G401 (cell line): ENCODE measurements around the gene CRIP3. TPM values are rescaled to one million over a fixed set of nuclear protein-coding genes. Genes with fewer than 3 reads are reported as not detected.

Experiments used
- DNase-seq: peaks from one replicate; pipeline ENCODE4 v3.0.0-alpha.2; 2015; ENCODE audit warnings: low spot score
- in situ Hi-C: cut with HindIII; loops from 2 replicates; pipeline ENCODE4 v1.10.0; 2016; ENCODE audit warnings: low sequenced_read_pairs, mixed read lengths
- total RNA-seq: library from RNA; depleted of rRNA; stranded (reverse); fragments of >200 nt; shearing (Covaris generic); gene quantifications from 2 replicates; pipeline ENCODE4 v1.2.3, GENCODE V29; 2014

CRIP3 gene
- total RNA-seq, 1 experiment from 2014 or later: not detected

DNA sequence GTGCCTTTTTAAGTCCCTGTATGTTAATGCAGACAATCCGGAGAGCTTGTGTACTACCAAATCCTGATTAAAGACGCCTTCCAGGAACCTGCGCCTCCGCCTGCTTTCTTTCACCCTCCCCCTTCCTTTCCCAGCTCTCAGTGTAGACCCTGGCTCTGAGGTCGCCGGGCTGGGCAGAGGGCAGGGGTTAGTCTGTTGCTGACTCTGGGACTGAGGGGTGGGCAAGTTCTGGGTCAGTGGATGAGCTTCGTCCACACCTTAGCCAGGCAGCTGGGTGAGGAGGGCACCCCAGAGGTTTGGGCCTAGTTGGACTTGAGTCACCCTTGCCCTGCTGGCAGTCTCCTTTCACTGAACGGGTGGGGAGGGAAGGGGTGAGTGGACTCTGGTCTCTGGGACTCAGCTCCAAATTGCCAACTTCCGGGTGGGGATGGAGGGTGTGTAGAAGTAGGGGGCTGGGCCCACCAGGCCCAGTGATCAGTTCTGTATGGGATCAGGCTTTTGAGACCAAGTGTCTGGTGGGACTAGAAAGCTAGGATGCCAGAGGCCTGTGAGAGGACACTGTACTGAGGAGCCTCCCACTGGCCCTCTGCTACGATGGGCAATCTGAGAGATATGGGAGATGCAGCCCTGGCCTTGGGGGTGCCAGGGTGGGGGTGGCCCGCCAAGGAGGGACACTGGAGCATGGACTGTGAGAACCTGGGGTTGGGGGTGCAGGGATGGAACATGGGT, 31.9 kb downstream of the CRIP3 start:
- DNase-seq: no peak
- in situ Hi-C loops: no loop called here

DNA sequence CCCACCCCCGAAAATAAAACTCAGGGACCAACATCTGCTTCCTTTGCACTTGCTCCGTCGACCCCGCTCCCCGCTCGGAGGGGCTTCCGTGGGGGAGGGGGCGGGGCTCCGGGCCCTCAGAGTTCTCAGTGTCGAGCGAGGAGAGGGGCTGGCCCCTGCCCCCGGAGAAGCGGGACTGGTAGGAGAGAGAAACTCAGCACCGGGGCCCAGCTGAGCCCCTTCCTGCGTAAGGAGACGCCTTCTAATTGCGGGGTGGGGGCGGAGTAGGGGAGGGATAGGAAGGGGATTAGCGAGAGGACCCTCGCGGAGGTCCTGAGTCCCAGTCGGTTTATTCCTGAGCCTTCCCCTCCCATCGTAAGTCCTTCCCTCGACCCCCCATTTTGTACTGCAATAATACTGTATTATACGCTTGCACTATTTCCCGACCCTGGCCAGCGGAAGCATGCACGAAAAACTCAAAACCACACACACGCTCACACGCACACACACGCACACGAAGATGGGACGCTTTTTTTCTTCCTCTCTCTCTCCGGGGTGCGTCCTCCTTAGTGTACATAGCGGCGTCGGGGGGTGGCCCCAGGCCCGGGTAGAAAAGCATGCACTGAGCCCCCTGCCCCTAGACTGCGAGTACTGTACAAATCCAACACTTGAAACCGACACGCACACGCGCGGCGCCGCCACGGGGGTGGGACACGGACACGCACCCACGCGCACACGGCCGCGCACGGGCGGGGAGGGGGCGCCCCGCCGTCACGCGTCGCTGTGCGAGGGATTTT, 32.6 kb downstream of the CRIP3 start:
- no peak for DNase-seq
- in situ Hi-C loops: no loop called here

DNA sequence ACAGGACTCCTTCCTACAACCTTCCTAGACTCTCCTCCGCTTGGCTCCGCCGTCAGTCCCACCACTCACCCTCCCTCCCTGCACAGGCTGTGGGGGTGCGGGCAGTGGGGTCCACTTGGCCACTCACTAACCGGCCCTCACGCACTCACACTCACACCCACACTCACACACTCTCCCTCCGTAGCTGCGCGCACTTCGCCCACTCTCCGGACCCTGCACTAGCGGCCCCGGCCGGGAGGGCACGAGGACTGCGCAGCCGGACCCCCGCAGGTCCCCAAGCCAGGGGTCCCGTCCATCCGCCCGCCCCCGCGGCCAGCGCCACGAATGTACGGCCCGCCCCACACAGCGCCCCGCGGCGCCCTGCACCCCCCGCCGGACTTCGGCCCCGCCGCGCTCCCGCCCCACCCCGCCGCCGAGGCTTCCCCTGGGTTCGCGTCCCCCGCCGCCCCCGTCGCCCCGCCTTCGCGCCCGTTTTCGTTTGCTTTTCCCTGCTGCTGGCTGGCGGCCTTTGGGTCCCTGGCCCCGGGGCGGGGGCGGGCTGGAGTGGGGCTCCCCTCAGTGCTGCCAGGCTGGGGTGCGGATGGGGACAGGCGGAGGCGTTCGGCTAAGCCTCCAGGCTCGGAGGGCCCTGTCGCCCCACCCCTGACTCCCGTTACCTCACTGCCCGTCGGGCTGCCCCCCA, 33.6 kb downstream of the CRIP3 start:
- DNase-seq: no peak
- in situ Hi-C loops: no loop called here

DNA sequence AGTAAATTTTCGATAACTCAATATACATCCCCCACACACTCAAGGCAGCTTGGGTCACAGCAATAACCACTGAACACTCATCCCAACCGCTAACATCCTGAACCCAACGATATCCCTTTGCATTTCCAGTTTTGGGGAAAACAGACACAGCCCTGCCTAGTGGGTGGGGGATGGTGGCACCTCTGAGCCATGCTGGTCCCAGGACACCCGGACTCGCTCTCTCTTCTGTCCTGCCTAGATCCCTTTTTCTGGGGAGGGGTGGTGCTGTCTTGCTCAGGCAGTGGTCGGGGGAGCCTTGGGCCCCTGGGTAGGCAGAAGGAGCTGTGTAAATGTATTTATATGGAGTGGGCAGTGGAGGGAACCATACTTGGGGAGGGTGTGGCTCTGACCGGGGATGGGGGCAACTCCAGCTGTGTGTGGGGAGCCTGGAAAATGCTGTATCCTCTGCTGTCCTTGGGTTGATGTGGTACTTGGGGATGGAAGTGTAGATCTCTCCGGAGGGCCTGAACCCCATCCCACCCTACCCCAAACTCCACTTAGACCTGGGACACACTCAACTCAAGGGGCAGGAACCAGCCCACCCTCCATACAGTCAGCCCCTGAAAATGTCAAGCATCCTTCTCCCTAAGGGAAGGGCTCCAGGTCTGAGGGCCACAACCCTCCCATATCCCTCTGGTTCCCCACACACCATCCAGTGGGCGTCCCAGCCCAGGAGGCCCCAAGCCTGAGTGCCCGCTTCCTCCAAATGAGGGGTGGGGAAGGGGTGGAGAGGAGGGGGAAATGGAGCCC, 34.3 kb downstream of the CRIP3 start:
- DNase-seq: no peak
- in situ Hi-C loops: no loop called here

- in situ Hi-C loops: no loop called here
- no peak for DNase-seq
Measured at GRCh38 chr6:43273707-43274106, 34.9 kb downstream of the CRIP3 start.

- DNase-seq: no peak
- in situ Hi-C loops: no loop called here
Measured at GRCh38 chr6:43271944-43272343, 36.7 kb downstream of the CRIP3 start.

DNA sequence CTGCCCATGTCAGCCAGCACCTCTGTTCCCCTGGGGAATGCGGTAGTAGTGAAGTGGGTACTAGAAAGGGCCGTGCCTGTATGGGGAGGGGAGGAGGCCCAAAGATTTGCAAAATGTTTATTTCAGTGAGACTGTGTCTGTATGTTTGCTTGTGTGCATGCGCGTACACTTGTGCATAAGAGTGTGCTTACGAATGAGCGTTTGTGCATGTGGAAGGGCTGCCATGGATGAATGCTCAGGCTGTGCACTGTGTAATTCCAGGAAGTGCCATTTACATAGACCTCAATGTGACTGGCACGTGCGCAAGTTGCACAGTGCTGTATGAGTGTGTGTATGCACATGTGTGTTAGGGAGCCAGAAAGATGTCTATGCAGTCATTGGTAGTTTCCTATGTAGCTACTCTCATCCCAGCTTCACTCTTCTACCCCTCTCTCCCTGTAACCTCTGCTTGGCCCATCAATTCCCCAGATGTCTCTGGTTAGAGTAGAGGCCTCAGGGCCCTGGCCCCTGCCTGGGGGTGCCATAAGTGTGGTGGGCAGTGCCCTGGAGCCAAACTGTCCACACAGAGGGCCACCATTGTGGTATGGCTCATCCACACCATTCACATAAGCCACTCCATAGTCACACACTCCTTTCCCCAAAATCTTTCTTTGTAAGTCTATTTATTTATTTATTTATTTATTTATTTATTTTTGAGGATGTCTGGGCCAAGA, 37.4 kb downstream of the CRIP3 start:
- no peak for DNase-seq
- in situ Hi-C loops: no loop called here

GRCh38 chr6:43269273-43270007, 39.2 kb downstream of the CRIP3 start:
- no peak for DNase-seq
- in situ Hi-C loops: no loop called here

GRCh38 chr6:43268782-43269272, 39.8 kb downstream of the CRIP3 start:
- no peak for DNase-seq
- in situ Hi-C loops: no loop called here

DNA sequence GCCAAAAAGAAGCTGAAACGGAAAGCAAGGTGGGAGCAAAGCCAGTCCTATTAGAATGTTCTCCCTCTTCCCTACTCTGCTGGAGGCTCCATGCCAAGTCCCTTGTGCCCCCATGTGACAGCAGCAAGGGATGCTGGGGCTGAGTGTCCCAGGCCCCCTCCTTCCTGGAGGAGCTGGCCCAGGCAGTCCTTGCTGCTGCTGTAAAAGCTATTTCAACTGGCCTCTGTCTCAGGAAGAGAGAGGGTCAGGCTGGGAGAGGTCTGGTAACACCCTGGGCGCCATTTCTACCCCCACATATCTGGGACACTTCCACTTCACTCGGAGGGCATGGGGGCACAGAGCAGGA, 40.3 kb downstream of the CRIP3 start:
- peak; percentile 76 for DNase-seq
- in situ Hi-C loops: no loop called here

GRCh38 chr6:43267619-43268354, 40.8 kb downstream of the CRIP3 start:
- DNase-seq: peak; percentile 55
- in situ Hi-C loops: no loop called here

DNA sequence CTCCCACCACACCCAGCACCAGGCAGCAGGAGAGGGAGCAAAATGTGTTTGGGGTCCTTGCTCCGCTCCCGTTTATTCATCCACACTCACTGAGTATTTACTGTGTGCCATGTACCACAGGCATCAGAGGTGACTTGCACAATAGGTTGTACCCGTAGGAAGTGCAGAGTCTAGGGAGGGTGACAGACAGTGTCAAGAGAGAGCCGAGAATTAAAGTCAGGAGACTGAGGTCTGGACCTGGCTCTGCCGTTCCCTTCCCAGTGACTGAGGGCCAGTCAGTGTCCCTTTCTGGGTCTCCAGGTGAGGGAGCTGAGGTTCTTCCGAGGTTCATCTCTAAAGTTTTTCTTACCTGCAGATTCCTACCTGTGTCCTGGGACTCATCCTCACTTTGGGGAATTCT, 43.1 kb downstream of the CRIP3 start:
- DNase-seq: no peak
- in situ Hi-C loops: no loop called here

GRCh38 chr6:43264599-43265145, 44.0 kb downstream of the CRIP3 start:
- DNase-seq: no peak
- in situ Hi-C loops: no loop called here

DNA sequence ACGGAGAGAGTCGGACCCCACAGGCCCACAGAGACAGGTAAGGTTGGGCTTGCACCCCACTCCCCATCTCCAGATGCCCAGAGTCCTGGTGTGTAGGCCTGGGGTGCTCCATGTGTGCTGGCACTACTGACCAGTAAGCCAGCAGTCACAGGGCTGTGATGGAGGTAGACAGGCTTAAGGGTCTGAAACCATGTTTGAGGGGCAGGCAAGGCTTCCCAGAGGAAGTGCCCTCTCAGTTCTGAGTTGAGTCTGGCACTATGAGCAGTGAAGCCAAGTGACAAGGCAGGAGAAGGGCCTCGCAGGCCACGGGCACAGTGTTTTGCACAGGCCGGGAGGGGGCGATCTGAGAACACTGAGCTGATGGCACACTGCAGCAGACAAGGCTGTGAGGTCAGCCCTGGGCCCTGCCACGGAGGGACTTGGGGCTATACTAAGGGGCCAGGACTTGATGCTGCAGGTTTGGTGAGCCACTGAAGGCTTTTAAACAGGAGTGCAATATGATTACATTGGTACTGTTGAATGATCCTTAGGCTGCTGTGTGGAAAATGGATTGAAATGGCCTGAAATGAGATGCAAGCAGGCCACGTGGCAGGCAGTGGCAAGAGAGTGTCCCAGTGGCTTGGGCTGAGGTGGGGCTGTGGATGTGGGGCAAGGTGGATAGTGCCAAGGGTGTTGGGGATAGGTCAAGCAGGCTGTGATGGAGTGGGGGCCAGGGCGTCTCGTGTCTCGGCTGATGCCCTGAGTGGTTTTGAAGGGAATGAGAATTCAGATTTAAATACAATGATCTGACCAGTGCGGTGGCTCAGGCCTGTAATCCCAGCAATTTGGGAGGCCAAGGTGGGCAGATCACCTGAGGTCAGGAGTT, 45.1 kb downstream of the CRIP3 start:
- DNase-seq: peak; percentile 46
- in situ Hi-C loops: no loop called here

- no peak for DNase-seq
- in situ Hi-C loops: no loop called here
Measured at GRCh38 chr6:43262780-43263313, 45.8 kb downstream of the CRIP3 start.
